ENCODE results near the gene ALDH4A1.

DNA sequence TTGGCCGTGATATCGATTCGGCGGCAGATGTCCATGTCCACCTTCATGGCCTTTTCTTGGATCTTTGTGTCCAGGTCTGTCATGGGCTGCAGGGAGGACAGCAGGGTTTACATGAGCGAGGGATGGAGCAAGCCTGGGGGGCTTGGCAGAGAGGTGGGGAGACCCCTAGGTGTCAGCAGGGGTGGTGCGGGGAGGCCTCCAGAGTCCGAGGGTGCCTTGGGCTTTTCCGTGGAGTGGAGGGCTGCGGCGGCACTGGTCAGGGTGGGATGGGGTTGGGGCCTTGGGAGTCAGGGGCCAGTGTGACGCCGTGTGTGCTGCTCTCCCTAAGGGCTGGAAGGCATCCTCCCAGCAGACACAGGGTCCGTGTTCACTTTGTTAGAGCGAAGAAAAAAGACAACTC lies 16.1 kb upstream of the ALDH4A1 start:
- no peak for TF ChIP-seq ZNF416 (CRISPR knock-in tag; IDR thresholded peaks at IDR 0.05)
- TF ChIP-seq, protein P1, sequence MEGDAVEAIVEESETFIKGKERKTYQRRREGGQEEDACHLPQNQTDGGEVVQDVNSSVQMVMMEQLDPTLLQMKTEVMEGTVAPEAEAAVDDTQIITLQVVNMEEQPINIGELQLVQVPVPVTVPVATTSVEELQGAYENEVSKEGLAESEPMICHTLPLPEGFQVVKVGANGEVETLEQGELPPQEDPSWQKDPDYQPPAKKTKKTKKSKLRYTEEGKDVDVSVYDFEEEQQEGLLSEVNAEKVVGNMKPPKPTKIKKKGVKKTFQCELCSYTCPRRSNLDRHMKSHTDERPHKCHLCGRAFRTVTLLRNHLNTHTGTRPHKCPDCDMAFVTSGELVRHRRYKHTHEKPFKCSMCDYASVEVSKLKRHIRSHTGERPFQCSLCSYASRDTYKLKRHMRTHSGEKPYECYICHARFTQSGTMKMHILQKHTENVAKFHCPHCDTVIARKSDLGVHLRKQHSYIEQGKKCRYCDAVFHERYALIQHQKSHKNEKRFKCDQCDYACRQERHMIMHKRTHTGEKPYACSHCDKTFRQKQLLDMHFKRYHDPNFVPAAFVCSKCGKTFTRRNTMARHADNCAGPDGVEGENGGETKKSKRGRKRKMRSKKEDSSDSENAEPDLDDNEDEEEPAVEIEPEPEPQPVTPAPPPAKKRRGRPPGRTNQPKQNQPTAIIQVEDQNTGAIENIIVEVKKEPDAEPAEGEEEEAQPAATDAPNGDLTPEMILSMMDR (IDR thresholded peaks at IDR 0.05): no peak
- no peak for TF ChIP-seq NR3C1 (CRISPR knock-in tag; conservative IDR thresholded peaks at IDR 0.05; ENCODE audit: low read depth)
- TF ChIP-seq, protein P2, sequence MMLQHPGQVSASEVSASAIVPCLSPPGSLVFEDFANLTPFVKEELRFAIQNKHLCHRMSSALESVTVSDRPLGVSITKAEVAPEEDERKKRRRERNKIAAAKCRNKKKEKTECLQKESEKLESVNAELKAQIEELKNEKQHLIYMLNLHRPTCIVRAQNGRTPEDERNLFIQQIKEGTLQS (CRISPR knock-in tag; conservative IDR thresholded peaks at IDR 0.05): no peak
- TF ChIP-seq NR1H2 (CRISPR knock-in tag; IDR thresholded peaks at IDR 0.05): no peak
- no peak for TF ChIP-seq GABPB1 (CRISPR knock-in tag; IDR thresholded peaks at IDR 0.05)
- TF ChIP-seq, protein P3, sequence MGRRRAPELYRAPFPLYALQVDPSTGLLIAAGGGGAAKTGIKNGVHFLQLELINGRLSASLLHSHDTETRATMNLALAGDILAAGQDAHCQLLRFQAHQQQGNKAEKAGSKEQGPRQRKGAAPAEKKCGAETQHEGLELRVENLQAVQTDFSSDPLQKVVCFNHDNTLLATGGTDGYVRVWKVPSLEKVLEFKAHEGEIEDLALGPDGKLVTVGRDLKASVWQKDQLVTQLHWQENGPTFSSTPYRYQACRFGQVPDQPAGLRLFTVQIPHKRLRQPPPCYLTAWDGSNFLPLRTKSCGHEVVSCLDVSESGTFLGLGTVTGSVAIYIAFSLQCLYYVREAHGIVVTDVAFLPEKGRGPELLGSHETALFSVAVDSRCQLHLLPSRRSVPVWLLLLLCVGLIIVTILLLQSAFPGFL (CRISPR knock-in tag; IDR thresholded peaks at IDR 0.05; ENCODE audit: borderline replicate concordance): no peak
- no peak for TF ChIP-seq JUN (CRISPR knock-in tag; IDR thresholded peaks at IDR 0.05)
- TF ChIP-seq TEAD1 (CRISPR knock-in tag; IDR thresholded peaks at IDR 0.05): no peak
- no peak for TF ChIP-seq FOXK1 (CRISPR knock-in tag; IDR thresholded peaks at IDR 0.05)
- no peak for TF ChIP-seq GRHL2 (CRISPR knock-in tag; IDR thresholded peaks at IDR 0.05; ENCODE audit: insufficient replicate concordance, severe bottlenecking)
